SK-N-SH (cell line): ENCODE data around the gene PDE6B. TPM values are rescaled to one million over a fixed set of nuclear protein-coding genes. Genes with fewer than 3 reads are reported as not detected.
A peak's percentile ranks its signal among the peaks of the same experiment; 100 is the strongest.

Source experiments
- CTCF ChIA-PET: fragments of 300-600, 350-600 bp; formaldehyde crosslinking; extraction: SDS; loops from one replicate; lab custom pipeline; 2021; lab: Yijun Ruan, JAX
- POLR2A ChIA-PET: fragments of 350-600 bp; sonication (Branson Sonifier 250); formaldehyde crosslinking; extraction: SDS; loops from one replicate; lab custom pipeline; 2020; ENCODE audit warnings: antibody characterized with exemption, inconsistent platforms; lab: Yijun Ruan, JAX
- DNase-seq: peaks from one replicate; pipeline ENCODE4 v3.0.0; 2012
- H2AFZ ChIP-seq: fragments of 200-600 bp; sonication (generic); 2 replicates; pipeline ENCODE4 v1.8.1; 2016; ENCODE audit warnings: antibody characterized with exemption, mild to moderate bottlenecking, low read depth
- H3F3A ChIP-seq: fragments of 200-600 bp; sonication (generic); replicated peaks from 2 replicates; pipeline ENCODE3; 2016; ENCODE audit warnings: antibody characterized with exemption, mild to moderate bottlenecking; ENCODE audit not compliant: insufficient read depth
- H3K27ac ChIP-seq, 2 experiments: fragments of 200-500 bp in 1 of 2; fragments of 200-600 bp in 1 of 2; sonication (Bioruptor generic) in 1 of 2; sonication (generic), shearing (Covaris generic) in 1 of 2; 2 replicates each; pipeline versions ENCODE4 v1.5.1 to v1.6.1; 2014 to 2016; ENCODE audit warnings: low read depth in 2 of 2, inconsistent platforms in 1 of 2, low read length in 1 of 2, mild to moderate bottlenecking in 1 of 2, mixed read lengths in 1 of 2
- H3K27me3 ChIP-seq: fragments of 200-600 bp; sonication (generic), shearing (Covaris generic); 2 replicates; pipeline ENCODE4 v1.6.1; 2016; ENCODE audit warnings: mixed run types; ENCODE audit not compliant: insufficient read depth
- H3K36me3 ChIP-seq, 2 experiments: fragments of 200-500 bp in 1 of 2; fragments of 200-600 bp in 1 of 2; sonication (Bioruptor generic) in 1 of 2; sonication (generic) in 1 of 2; replicated peaks in 1 of 2; 2 replicates each; pipeline versions ENCODE3 to v1.5.1; 2014 to 2016; ENCODE audit warnings: low read length in 1 of 2, mild to moderate bottlenecking in 1 of 2; ENCODE audit not compliant: insufficient read depth in 2 of 2, control insufficient read depth in 1 of 2
- H3K4me1 ChIP-seq, 2 experiments: fragments of 200-500 bp in 1 of 2; fragments of 200-600 bp in 1 of 2; sonication (Bioruptor generic) in 1 of 2; sonication (generic), shearing (Covaris generic) in 1 of 2; 2 replicates each; pipeline versions ENCODE4 v1.5.1 to v1.6.1; 2014 to 2016; ENCODE audit warnings: low read depth in 1 of 2, low read length in 1 of 2, mixed run types in 1 of 2; ENCODE audit not compliant: insufficient read depth in 2 of 2, control insufficient read depth in 1 of 2
- H3K4me2 ChIP-seq: fragments of 200-600 bp; sonication (generic), shearing (Covaris generic); 2 replicates; pipeline ENCODE4 v1.6.1; 2017; ENCODE audit warnings: mixed run types
- H3K4me3 ChIP-seq, 2 experiments: fragments of 200-500 bp in 1 of 2; fragments of 200-600 bp in 1 of 2; sonication (Bioruptor generic) in 1 of 2; sonication (generic), shearing (Covaris generic) in 1 of 2; 2 replicates each; pipeline versions ENCODE4 v1.5.1 to v1.8.1; 2014 to 2016; ENCODE audit warnings: low read depth in 2 of 2, inconsistent platforms in 1 of 2, low read length in 1 of 2, mild to moderate bottlenecking in 1 of 2, mixed read lengths in 1 of 2, moderate library complexity in 1 of 2
- H3K79me2 ChIP-seq: fragments of 200-600 bp; sonication (generic); 2 replicates; pipeline ENCODE4 v1.8.1; 2017; ENCODE audit warnings: mild to moderate bottlenecking; ENCODE audit not compliant: insufficient read depth
- H3K9ac ChIP-seq: fragments of 200-600 bp; sonication (generic); 2 replicates; pipeline ENCODE4 v1.6.1; 2017; ENCODE audit warnings: mixed run types
- H3K9me2 ChIP-seq: fragments of 200-600 bp; sonication (generic); 2 replicates; pipeline ENCODE4 v1.6.1; 2017; ENCODE audit warnings: mixed run types
- H3K9me3 ChIP-seq: fragments of 200-600 bp; sonication (generic); 2 replicates; pipeline ENCODE4 v1.6.1; 2017; ENCODE audit warnings: mixed run types, mild to moderate bottlenecking, moderate library complexity
- H4K20me1 ChIP-seq: fragments of 200-600 bp; sonication (generic); 2 replicates; pipeline ENCODE4 v1.6.1; 2017; ENCODE audit warnings: mild to moderate bottlenecking, mixed run types; ENCODE audit not compliant: insufficient read depth
- GATA2 ChIP-seq: sonication (generic); formaldehyde crosslinking; IDR thresholded peaks from 2 replicates; pipeline ENCODE4 v1.5.0; 2020; ENCODE audit warnings: mild to moderate bottlenecking, missing genetic modification reagents
- JUND ChIP-seq: IDR thresholded peaks from 2 replicates; pipeline ENCODE4 v1.4.0; 2012
- MAX ChIP-seq: IDR thresholded peaks from 2 replicates; pipeline ENCODE4 v1.4.0; 2012; ENCODE audit warnings: low read depth
- MXI1 ChIP-seq: IDR thresholded peaks from 2 replicates; pipeline ENCODE4 v1.6.1; 2012; ENCODE audit warnings: mild to moderate bottlenecking, low read depth, low read length, improper control_type of control experiment
- NRF1 ChIP-seq: IDR thresholded peaks from 2 replicates; pipeline ENCODE4 v1.6.1; 2012; ENCODE audit warnings: low read depth, mild to moderate bottlenecking, low read length
- SIN3A ChIP-seq: IDR thresholded peaks from 2 replicates; pipeline ENCODE4 v1.6.1; 2012; ENCODE audit warnings: low read depth, mild to moderate bottlenecking, low read length, moderate library complexity, borderline replicate concordance
- TCF12 ChIP-seq: IDR thresholded peaks from 2 replicates; pipeline ENCODE4 v1.4.0; 2012
- YY1 ChIP-seq: IDR thresholded peaks from 2 replicates; pipeline ENCODE4 v1.4.0; 2012; ENCODE audit warnings: low read depth, mild to moderate bottlenecking
- WGBS: methylation state at CpG from one replicate; pipeline ENCODE4 v1.1.6; 2017; ENCODE audit warnings: low lambda C conversion rate; 5-methylcytosine and 5-hydroxymethylcytosine counted together
- polyA plus RNA-seq, 3 experiments: library from polyadenylated mRNA; depleted of rRNA; stranded (reverse); fragments of >200 nt; gene quantifications; 2 replicates each; pipeline ENCODE4 v1.2.3, GENCODE V29; 2012
- TF ChIP-seq, protein P1 (sequence below): IDR thresholded peaks from 2 replicates; pipeline ENCODE4 v1.4.0; 2012; ENCODE audit warnings: low read depth, borderline replicate concordance
- TF ChIP-seq, protein P2 (sequence below): fragments of 150-350 bp; IDR thresholded peaks from 2 replicates; pipeline ENCODE4 v1.6.1; 2016; ENCODE audit warnings: mild to moderate bottlenecking, low read depth, low read length

The PDE6B gene
- polyA plus RNA-seq, 1 of the 3 experiments (the other 2 are of a cell fraction) = 1.2 TPM

DNA sequence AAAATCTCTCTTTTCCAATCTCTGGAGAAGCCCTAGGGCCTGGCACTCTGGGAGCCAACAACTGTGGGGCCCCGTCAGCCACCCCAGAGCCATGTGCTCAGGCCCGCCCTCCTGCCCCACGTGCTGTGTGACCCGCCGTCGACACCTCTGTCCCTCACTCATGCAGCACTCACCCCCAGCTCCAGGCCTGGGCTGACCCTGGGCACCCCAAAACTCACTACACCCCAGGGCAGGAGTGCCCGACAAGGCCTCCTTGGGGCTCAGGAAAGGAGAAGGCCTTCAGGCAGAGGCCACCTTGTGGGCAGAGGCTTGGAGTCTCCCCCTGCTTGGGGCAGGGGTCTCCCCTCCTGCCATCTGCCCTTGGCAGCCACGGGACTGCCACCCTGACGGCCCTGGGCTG, 54.7 kb downstream of the PDE6B start:
- H3K9ac ChIP-seq = no peak overlapping the region
- no peaks in the 10 kb centered on the region for H3K9me2 ChIP-seq
- H4K20me1 ChIP-seq = no peaks in the 10 kb centered on the region
- peaks cover 6 to 49% of the 10 kb centered on the region in 2 experiments; a peak in 1 of 4 replicates for H3K4me1 ChIP-seq
- DNase-seq = no peak
- peak overlapping the region in 1 of 2 experiments; percentile 51; a peak in 1 of 4 replicates for H3K4me3 ChIP-seq
- no peaks in the 10 kb centered on the region for H3K27me3 ChIP-seq
- TF ChIP-seq, protein P1, sequence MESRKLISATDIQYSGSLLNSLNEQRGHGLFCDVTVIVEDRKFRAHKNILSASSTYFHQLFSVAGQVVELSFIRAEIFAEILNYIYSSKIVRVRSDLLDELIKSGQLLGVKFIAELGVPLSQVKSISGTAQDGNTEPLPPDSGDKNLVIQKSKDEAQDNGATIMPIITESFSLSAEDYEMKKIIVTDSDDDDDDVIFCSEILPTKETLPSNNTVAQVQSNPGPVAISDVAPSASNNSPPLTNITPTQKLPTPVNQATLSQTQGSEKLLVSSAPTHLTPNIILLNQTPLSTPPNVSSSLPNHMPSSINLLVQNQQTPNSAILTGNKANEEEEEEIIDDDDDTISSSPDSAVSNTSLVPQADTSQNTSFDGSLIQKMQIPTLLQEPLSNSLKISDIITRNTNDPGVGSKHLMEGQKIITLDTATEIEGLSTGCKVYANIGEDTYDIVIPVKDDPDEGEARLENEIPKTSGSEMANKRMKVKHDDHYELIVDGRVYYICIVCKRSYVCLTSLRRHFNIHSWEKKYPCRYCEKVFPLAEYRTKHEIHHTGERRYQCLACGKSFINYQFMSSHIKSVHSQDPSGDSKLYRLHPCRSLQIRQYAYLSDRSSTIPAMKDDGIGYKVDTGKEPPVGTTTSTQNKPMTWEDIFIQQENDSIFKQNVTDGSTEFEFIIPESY = no peak
- TF ChIP-seq TCF12 (no peak), JUND (no peak), MXI1 (no peak), YY1 (no peak), NRF1 (no peak), GATA2 (CRISPR knock-in tag) (no peak), SIN3A (no peak)
- TF ChIP-seq, protein P2, sequence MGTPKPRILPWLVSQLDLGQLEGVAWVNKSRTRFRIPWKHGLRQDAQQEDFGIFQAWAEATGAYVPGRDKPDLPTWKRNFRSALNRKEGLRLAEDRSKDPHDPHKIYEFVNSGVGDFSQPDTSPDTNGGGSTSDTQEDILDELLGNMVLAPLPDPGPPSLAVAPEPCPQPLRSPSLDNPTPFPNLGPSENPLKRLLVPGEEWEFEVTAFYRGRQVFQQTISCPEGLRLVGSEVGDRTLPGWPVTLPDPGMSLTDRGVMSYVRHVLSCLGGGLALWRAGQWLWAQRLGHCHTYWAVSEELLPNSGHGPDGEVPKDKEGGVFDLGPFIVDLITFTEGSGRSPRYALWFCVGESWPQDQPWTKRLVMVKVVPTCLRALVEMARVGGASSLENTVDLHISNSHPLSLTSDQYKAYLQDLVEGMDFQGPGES = no peak
- H3K27ac ChIP-seq = peak overlapping the region in 1 of 2 experiments; percentile 85; a peak in 1 of 4 replicates
- 100% methylated on average over 1 of the region's 9 CpGs for WGBS
- peak overlapping the region; percentile 82; the same call in 1 of the 2 replicates for H3K4me2 ChIP-seq
- H3F3A ChIP-seq = no peaks in the 10 kb centered on the region
- no peak overlapping the region for H2AFZ ChIP-seq
- no peaks in the 10 kb centered on the region for H3K36me3 ChIP-seq
- POLR2A ChIA-PET = interaction anchor here (1.1 to 1.8 kb wide), 2 partner anchors 9 to 16 kb away, joined by 5 to 6 read pairs; no protein-coding TSS in a partner anchor
- CTCF ChIA-PET = no interaction called here
- H3K79me2 ChIP-seq = peaks cover 8% of the 10 kb centered on the region; the same call in 1 of the 2 replicates
- no peaks in the 10 kb centered on the region for H3K9me3 ChIP-seq

DNA sequence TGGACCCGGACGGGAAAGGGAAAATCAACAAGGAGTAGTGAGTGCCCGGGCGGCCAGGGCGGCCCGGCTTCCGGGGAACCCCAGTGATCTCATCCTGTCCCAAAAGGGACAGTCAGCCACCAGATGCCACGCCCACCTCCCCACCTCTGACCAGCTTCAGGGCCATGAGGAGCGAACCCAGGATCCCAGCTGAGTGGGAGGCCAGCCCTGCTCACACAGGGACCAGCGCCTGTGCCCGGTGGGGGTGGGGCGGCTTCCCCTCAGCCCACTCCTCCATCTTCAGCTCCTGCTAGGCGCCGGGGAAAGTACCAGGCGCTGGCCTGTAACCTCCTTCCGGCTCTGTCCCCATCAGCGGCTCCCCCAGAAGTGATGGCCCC, 55.2 kb downstream of the PDE6B start:
- Histone ChIP-seq H3K4me1 (peaks cover 3 to 45% of the 10 kb centered on the region in 2 experiments; a peak in 1 of 4 replicates), H3K9ac (peak overlapping the region; percentile 39; the same call in 1 of the 2 replicates), H3K27ac (peak overlapping the region in 1 of 2 experiments; percentile 85; a peak in 2 of 4 replicates), H4K20me1 (no peaks in the 10 kb centered on the region), H3K27me3 (no peaks in the 10 kb centered on the region), H3K36me3 (no peaks in the 10 kb centered on the region)
- POLR2A ChIA-PET = interaction anchor here (1.1 to 1.8 kb wide), 2 partner anchors 10 to 16 kb away, joined by 5 to 6 read pairs; no protein-coding TSS in a partner anchor
- no peak for TF ChIP-seq MAX
- no peak for TF ChIP-seq YY1
- 0 out of 2 replicates have a peak, but pooled peaks have one; percentile 4 for TF ChIP-seq MXI1
- TF ChIP-seq, all 33 proteins: peak for 1
- no peaks in the 10 kb centered on the region for H3K9me2 ChIP-seq
- peak overlapping the region; percentile 82 for H3K4me2 ChIP-seq
- H3K9me3 ChIP-seq = no peaks in the 10 kb centered on the region
- peak; percentile 69 for DNase-seq
- WGBS = 84% methylated on average over 7 of the region's 17 CpGs
- H3F3A ChIP-seq = no peaks in the 10 kb centered on the region
- H3K4me3 ChIP-seq = peak overlapping the region; percentile 41 to 51; a peak in 3 of 4 replicates
- peaks cover 4% of the 10 kb centered on the region; the same call in 1 of the 2 replicates for H3K79me2 ChIP-seq
- CTCF ChIA-PET = no interaction called here
- H2AFZ ChIP-seq = no peak overlapping the region
